Activated T-cell treated with anti-CD3 and anti-CD28 coated beads for 48 hours (primary cell): ENCODE measurements around the gene ADAMTS17.
"Not testable (repeated sequence)": the region's sequence is repeated elsewhere in the genome, so short reads cannot be mapped to it uniquely, and the experiment has no call there.

ENCODE experiments used
- DNase-seq: peaks from one replicate; pipeline ENCODE4 v3.0.0-alpha.2; 2020; ENCODE audit warnings: low read depth

ADAMTS17 gene

GRCh38 chr15:100078511-100079220, 263.1 kb downstream of the ADAMTS17 start:
- no peak for DNase-seq

- no peak for DNase-seq
Measured at GRCh38 chr15:100075229-100075628, 266.5 kb downstream of the ADAMTS17 start.

DNA sequence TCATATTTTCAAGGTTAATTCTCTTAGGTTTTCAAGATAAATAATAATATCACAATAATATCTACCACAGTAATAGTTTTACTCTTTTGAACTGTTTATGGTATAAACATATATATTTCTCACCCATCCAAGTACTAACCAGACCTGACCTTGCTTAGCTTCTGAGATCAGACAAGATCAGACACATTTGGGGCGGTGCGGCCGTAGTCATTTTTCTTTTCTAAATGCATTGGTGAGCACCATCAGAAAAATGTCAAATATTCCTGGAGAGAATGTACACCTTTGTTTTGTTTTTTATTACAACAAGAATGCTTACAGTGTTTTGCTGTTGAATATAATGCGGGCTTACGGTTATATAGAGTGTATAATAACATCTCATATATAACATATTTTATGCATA, 267.8 kb downstream of the ADAMTS17 start:
- no peak for DNase-seq

DNA sequence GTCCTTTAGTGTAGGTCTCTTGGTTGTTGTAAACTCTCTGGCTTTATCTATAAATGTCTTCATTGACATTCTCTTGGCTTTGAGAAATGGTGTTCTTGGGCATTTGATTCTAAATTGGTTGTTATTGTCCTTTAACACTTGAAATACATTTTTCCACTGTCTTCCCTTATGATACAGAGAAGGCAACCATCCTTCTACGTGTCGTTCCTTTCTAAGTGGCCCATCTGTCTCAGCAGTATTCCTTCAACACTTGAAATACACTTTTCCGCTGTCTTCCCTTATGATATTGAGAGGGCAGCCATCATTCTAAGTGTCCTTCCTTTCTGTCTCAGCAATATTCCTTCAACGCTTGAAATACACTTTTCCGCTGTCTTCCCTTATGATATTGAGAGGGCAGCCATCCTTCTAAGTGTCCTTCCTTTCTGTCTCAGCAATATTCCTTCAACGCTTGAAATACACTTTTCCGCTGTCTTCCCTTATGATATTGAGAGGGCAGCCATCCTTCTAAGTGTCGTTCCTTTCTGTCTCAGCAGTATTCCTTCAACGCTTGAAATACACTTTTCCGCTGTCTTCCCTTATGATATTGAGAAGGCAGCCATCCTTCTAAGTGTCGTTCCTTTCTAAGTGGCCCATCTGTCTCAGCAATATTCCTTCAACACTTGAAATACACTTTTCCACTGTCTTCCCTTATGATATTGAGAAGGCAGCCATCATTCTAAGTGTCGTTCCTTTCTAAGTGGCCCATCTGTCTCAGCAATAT, 275.1 kb downstream of the ADAMTS17 start:
- not testable (repeated sequence) for DNase-seq

- DNase-seq = no peak
Measured at GRCh38 chr15:100061944-100062343, 279.8 kb downstream of the ADAMTS17 start.

DNA sequence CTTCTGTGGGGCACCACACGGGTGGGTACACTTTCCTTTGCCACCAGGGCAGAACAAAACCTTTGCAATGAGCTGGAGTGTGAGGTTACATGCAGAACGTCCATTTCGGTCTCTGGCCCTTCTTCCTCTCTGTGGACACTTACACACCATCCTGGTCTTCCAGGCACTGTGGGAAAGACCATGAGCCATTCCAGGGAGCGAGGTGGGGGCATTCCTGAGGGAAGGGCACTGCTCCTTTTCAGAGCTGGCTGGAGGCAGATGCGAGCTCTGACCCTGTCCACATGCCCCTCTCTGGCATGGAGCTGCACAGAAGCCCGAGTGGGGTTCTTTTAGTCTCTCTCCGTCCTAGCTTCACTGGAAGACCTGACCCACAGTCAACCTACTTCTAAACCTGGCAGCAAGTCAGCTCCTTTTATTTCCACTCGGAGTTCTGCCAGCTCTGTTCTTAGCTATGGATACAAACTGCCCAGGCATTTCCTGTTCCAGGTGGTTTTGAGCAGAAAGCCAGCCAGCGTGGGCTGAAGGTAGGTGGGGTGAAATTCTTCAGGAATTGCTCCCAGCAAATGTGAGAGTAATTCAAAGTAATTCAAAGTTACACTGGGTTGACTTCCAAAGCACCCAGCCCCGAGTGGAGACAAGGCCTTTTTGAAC, 281.4 kb downstream of the ADAMTS17 start:
- DNase-seq = no peak

- no peak for DNase-seq
Measured at GRCh38 chr15:100059521-100059920, 282.3 kb downstream of the ADAMTS17 start.

DNA sequence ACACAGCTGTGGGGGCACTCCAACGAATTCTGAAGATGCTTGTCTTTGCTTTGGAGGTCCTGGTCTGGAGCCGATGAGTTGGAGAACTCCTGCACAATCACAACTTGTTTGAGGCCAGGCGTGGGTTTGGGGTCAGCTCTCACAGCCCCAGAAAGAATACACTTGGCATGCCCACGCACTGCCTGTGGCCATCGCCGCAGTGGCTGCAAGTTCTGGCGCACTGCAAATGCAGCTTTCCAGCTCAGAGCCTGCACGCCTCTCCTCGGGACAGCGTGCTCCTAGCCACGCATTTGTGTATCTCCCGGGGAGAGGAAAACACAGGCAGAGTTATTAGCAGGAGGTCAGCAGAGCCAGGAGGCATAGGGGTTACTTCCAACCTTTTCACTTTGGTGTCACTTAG, 282.7 kb downstream of the ADAMTS17 start:
- no peak for DNase-seq

DNA sequence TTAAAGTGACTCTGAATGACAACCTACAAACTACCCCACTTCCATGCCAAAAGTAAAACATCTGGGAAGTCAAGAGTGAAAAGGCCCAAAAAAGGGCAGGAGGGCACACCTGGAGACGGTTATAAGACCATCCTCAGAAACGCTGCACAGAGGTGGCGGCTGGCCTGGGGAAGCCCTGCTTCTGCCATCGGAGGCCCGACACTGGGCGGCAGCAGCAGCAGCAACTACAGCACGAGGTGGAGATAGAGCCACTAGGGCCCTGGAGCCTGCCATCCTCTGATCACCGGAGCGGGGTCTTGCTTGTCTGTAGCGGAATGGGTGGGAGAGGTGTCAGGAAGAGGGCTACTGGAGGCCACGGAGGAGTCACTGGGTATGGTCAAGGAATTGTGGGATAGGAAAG, 283.3 kb downstream of the ADAMTS17 start:
- no peak for DNase-seq

DNA sequence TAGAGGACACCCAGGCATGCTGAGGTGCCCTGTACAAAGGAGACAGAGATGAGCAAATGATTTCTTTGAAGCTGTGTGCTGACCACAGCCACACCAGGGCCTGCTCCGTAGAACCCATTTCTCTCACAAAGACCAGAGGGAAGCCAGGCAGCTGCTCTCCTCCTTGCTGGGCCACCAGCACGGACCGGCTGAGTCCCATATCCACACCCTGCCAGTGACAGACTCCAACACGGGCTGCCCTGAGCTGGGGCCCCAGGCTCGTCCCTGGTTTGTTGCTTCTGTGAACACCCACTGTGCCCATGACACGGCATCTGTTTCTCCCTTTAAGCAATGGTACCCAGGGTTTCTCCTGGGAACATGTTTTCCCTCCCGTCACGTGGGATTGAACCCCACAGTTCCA, 284.5 kb downstream of the ADAMTS17 start:
- no peak for DNase-seq

- no peak for DNase-seq
Measured at GRCh38 chr15:100056411-100057072, 285.2 kb downstream of the ADAMTS17 start.

GRCh38 chr15:100055821-100056220, 286.0 kb downstream of the ADAMTS17 start:
- no peak for DNase-seq

GRCh38 chr15:100054539-100054938, 287.2 kb downstream of the ADAMTS17 start:
- DNase-seq = no peak

DNA sequence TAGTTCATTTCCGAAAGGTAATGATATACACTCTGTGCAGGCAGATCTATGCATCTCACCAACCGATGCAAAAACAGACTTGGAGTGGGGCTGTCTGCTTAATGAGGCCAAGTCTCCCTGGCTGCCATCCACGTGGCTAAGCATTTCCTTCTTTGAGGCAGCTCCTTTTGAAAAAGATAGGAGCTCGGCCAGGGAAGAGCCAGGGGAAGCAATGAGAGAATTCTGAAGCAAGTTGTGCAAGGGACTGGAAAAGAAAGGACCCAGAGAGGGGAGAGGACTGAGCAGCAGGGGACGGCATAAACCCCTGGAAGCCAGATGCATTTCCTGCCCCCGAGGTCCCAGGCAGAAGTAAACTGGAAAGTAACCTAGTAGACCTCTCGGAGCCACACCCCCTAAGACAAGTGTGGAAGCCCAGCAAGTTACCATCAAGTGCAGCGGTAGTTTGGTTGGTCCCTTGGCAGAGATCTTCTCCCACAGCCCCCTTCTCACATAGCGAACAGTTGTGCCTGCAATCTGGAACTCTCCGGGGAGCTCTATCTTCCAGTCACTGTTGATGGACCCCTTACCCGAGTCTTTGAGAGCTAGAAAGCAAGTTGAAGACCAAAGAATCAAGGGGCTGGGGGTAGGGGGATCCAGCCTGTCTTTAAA, 288.2 kb downstream of the ADAMTS17 start:
- no peak for DNase-seq

DNA sequence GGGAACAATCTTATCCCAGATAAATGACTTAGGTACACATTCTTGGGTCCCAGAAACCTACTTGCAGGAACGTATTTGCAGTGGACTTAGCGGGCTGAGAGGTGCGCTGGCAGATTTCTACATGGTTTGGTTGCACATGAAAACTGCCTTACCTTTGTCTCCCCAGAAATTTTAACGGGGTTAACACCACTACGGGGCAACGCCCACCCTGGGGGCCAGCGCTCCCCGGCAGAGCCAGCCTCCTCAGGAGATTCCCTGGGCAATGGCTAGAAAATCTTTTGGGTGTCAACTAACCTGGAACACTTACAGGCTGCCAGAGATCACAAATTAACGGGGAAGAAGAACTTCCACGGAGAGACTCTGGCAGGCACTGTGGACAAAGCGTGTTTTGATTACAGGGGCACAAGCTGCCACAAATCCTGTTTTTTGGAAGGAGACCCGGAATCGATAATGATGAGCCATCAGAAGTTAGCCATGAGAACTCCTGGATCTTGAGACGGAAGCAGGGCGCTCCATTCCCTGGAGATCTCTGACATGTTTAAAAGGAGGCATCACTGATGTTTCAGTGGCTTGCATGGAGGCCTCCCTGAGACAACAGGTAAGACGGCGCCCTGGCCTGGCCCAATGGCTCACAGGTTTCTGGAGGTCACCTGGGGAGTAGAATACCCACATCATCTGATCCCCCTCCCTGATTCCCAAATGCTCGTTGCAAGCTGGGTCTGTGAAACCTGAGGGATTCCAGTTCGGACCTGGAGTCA, 288.9 kb downstream of the ADAMTS17 start:
- no peak for DNase-seq

GRCh38 chr15:100050877-100051786, 290.6 kb downstream of the ADAMTS17 start:
- DNase-seq = no peak

DNA sequence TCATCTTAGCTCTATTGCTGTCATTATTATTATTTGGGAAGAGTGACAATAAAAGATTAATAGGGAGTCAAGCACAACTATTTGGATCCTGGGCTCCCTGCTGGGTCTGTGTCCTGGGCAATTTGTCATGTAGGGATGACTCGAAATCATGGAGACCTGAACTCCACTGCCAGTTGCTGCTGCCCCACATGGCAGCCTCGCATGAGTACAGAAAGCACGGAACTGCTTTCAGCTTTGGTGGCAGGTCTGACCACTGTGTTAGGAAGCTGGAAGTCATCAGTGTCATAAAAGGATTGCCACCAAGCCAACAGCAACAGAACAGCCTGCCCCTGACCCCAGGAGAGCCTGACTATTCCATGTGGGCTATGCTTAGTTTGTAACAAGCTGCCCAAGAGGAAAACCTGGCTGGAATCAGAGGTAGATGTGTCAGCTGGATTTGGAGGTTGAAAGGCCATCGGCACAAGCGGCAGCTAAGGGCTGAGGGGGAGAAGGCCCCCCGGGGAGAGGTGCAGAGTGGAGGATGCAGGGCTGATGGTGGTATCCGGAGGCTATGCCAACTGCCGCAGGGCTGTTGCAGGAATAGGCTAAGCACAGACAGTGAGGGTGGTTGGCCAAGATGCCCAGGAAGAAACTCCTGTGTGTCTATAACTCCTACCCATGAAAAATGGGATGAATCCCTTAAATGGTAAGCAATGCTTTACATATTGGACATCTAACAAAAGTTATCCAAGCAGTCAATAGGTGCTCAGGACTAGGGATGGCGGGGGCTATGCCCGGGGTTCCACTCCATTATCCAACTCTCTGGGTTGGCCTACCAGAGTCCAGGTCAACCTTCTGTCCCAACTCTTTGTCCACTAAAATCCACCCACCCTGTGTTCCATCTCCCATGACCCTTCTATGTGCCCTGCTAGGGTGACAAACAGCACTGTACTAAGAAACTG, 291.6 kb downstream of the ADAMTS17 start:
- no peak for DNase-seq

- DNase-seq = no peak
Measured at GRCh38 chr15:100049483-100049882, 292.3 kb downstream of the ADAMTS17 start.

- DNase-seq = no peak
Measured at GRCh38 chr15:100048736-100049135, 293.0 kb downstream of the ADAMTS17 start.
